Body of pancreas (tissue), 4 donors: ENCODE data around the gene PKN3. TPM values are rescaled to one million over a fixed set of nuclear protein-coding genes. Genes with fewer than 3 reads are reported as not detected.

Experiments
- ATAC-seq: fragments of 150-250 bp; one replicate; pipeline ENCODE4 v1.9.1; 2016
- DNase-seq, 4 donors: peaks; one replicate each; pipeline ENCODE4 v3.0.0-alpha.2; 2019
- H3K27ac ChIP-seq, 4 donors: fragments of 200-600 bp; sonication (generic); 1 replicate in 3 of 4; 2 replicates in 1 of 4; pipeline versions ENCODE4 v1.5.1 to v1.6.1; 2016 to 2019; ENCODE audit warnings: mild to moderate bottlenecking in 1 of 4, mixed read lengths in 1 of 4, moderate library complexity in 1 of 4
- H3K27me3 ChIP-seq, 2 donors: fragments of 200-600 bp; sonication (generic); one replicate each; pipeline ENCODE4 v1.6.0; 2016; ENCODE audit warnings: mild to moderate bottlenecking in 1 of 2
- H3K36me3 ChIP-seq, 2 donors: fragments of 200-600 bp; sonication (generic); replicated peaks in 1 of 2; 2 replicates each; pipeline ENCODE4 v1.5.1; 2016; ENCODE audit warnings: low read depth in 2 of 2; ENCODE audit not compliant: insufficient read depth in 1 of 2
- H3K4me1 ChIP-seq: fragments of 200-600 bp; sonication (generic); one replicate; pipeline ENCODE4 v1.6.0; 2016
- H3K4me3 ChIP-seq, 2 donors: fragments of 200-600 bp; sonication (generic); 1 replicate in 1 of 2; 2 replicates in 1 of 2; pipeline ENCODE4 v1.5.1; 2016 to 2019
- H3K9me3 ChIP-seq, 3 donors: fragments of 200-600 bp; sonication (generic); 1 replicate in 2 of 3; 2 replicates in 1 of 3; pipeline ENCODE4 v1.5.1; 2016
- POLR2A ChIP-seq, 3 donors: fragments of 450-650 bp; IDR thresholded peaks; one replicate each; pipeline ENCODE4 v1.6.1; 2016; ENCODE audit warnings: antibody characterized with exemption in 3 of 3, mild to moderate bottlenecking in 2 of 3
- WGBS, 2 donors: methylation state at CpG; one replicate each; pipeline ENCODE4 v1.1.5; 2017; 5-methylcytosine and 5-hydroxymethylcytosine counted together
- intact Hi-C: fragments of 100-400 bp; cut with DNase I; formaldehyde crosslinking; loops from one replicate; pipeline ENCODE4 v1.15.1; 2023
- total RNA-seq, 2 donors: library from RNA; depleted of rRNA; stranded (reverse); fragments of >200 nt; gene quantifications; one replicate each; pipeline ENCODE4 v1.1.0, GENCODE V29; 2016
- TF ChIP-seq, protein P1 (sequence below), 7 experiments: fragments of 450-650 bp in 4 of 7; fragments of 200-600 bp in 3 of 7; sonication (generic) in 3 of 7; IDR thresholded peaks; one replicate each; pipeline ENCODE4 v1.5.1; 2016 to 2019; ENCODE audit warnings: antibody characterized with exemption in 7 of 7

PKN3 gene
- total RNA-seq, 2 donors from 2014 or later: 4.9 to 10.2 TPM

DNA sequence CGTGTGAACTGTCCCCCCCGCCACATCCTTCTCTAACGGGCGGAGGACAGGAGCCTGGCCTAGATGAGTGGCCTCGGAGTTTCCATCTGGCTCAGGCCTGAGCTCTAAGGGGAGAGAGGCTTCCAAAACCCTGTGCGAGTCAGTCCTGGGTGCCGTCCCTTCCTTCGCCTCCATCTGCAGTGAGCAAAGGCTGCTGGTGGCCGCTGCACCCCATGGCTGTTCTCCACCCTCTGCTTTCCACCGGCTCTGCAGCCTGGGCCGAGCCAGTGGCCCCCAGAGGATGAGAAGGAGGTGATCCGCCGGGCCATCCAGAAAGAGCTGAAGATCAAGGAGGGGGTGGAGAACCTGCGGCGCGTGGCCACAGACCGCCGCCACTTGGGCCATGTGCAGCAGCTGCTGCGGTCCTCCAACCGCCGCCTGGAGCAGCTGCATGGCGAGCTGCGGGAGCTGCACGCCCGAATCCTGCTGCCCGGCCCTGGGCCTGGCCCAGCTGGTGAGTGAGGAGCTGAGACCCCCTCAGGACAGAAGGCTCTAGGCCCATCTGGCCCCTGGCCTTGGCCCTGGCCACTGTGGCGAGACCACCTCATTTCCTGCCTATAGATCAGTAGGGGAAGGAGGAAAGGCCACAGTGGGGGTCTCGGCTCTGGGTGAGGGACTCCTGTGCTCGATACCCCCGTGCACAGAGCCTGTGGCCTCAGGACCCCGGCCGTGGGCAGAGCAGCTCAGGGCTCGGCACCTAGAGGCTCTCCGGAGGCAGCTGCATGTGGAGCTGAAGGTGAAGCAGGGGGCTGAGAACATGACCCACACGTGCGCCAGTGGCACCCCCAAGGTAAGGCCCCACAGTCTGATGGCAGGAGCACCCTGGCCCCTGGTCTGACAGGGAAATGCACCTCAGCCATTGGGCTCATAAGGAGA lies 3.0 kb downstream of the PKN3 start:
- DNase-seq (peak in 1 of 4 donors; percentile 8), ATAC-seq (no peak)

DNA sequence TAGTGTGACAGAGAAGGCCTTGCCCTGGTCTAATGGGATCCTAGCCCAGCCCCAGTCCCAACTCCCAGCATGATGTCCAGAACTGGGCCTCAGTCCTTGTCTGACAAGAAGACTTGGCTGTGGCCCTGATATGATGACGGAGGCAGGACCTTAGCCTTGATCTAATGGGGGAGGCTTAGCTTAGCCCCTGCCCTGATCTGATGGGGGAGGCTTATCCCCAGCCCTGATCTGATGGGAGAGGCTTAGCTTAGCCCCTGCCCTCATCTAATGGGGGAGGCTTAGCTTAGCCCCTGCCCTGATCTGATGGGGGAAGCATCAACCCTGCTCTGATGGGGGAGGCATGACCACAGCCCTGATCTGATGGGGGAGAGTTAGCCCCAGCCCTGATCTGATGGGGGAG lies 3.7 kb downstream of the PKN3 start:
- DNase-seq (peak in 1 of 4 donors; percentile 11), ATAC-seq (no peak)
- Histone ChIP-seq H3K27me3 (no peaks in the 10 kb centered on the region), H3K4me3 (no peak overlapping the region), H3K36me3 (no peaks in the 10 kb centered on the region), H3K9me3 (no peaks in the 10 kb centered on the region), H3K27ac (no peak overlapping the region), H3K4me1 (peaks cover 18% of the 10 kb centered on the region)
- intact Hi-C loops: no loop called here
- 88% methylated on average over 1 of the region's 1 CpG; no CpG with 5 or more reads in 1 of the 2 donors for WGBS, 2 donors
- TF ChIP-seq POLR2A (IDR thresholded peaks at IDR 0.05): no peak
- TF ChIP-seq, protein P1, sequence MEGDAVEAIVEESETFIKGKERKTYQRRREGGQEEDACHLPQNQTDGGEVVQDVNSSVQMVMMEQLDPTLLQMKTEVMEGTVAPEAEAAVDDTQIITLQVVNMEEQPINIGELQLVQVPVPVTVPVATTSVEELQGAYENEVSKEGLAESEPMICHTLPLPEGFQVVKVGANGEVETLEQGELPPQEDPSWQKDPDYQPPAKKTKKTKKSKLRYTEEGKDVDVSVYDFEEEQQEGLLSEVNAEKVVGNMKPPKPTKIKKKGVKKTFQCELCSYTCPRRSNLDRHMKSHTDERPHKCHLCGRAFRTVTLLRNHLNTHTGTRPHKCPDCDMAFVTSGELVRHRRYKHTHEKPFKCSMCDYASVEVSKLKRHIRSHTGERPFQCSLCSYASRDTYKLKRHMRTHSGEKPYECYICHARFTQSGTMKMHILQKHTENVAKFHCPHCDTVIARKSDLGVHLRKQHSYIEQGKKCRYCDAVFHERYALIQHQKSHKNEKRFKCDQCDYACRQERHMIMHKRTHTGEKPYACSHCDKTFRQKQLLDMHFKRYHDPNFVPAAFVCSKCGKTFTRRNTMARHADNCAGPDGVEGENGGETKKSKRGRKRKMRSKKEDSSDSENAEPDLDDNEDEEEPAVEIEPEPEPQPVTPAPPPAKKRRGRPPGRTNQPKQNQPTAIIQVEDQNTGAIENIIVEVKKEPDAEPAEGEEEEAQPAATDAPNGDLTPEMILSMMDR (IDR thresholded peaks at IDR 0.05): no peak

More for the DNA sequence above, 3.0 kb downstream of the PKN3 start:
- H3K4me3 ChIP-seq: no peak overlapping the region
- 85 to 90% methylated on average over 5 to 35 of the region's 36 CpGs for WGBS, 2 donors
- no peaks in the 10 kb centered on the region for H3K27me3 ChIP-seq
- intact Hi-C loops: no loop called here
- no peaks in the 10 kb centered on the region for H3K9me3 ChIP-seq
- H3K4me1 ChIP-seq: peaks cover 21% of the 10 kb centered on the region
- no peak overlapping the region for H3K27ac ChIP-seq
- H3K36me3 ChIP-seq: no peaks in the 10 kb centered on the region
- TF ChIP-seq, protein P1 (IDR thresholded peaks at IDR 0.05): no peak

DNA sequence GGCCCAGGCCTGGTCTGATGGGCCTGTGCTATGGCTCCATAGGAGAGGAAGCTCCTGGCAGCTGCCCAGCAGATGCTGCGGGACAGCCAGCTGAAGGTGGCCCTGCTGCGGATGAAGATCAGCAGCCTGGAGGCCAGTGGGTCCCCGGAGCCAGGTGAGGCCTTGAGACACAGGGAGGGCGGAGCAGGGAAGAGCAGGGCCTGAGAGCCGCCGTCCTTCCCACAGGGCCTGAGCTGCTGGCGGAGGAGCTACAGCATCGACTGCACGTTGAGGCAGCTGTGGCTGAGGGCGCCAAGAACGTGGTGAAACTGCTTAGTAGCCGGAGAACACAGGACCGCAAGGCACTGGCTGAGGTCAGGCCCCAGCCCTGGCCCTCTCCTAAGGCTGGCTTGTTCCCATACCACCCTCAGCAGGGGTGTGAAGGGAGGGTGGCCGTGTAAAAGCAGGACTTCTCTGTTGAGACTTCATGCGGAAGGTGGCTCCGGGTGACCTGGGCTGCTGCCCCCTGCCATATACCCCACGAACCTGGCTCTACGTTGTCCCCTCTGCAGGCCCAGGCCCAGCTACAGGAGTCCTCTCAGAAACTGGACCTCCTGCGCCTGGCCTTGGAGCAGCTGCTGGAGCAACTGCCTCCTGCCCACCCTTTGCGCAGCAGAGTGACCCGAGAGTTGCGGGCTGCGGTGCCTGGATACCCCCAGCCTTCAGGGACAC lies 4.5 kb downstream of the PKN3 start:
- 70 to 84% methylated on average over 6 to 23 of the region's 23 CpGs for WGBS, 2 donors
- TF ChIP-seq, protein P1 (IDR thresholded peaks at IDR 0.05): no peak
- TF ChIP-seq POLR2A (IDR thresholded peaks at IDR 0.05): no peak
- Histone ChIP-seq H3K4me1 (peaks cover 11% of the 10 kb centered on the region), H3K27ac (no peak overlapping the region), H3K9me3 (no peaks in the 10 kb centered on the region), H3K4me3 (no peak overlapping the region), H3K27me3 (no peaks in the 10 kb centered on the region), H3K36me3 (no peaks in the 10 kb centered on the region)
- DNase-seq (peak in 1 of 4 donors; percentile 14), ATAC-seq (no peak)
- intact Hi-C loops: no loop called here

DNA sequence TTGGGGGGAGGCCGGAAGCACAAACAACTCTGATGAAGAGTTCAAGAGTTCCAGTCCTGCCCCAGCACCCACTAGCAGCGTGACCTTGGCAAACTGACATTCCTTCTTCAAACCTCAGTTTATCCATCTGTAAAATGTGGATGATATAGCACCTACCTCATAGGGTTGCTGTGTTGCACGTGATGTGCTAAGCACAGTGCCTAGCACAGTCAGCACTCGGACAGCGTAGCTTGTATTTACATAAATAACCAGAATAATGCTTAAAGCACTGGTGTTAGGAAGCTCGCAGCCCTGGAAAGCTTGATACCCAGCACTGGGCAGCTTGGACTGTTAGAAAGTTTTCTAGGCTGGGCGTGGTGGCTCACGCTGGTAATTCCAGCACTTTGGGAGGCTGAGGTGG lies 5.1 kb downstream of the PKN3 start:
- intact Hi-C loops: no loop called here
- Histone ChIP-seq H3K9me3 (no peaks in the 10 kb centered on the region), H3K4me3 (no peak overlapping the region), H3K27me3 (no peaks in the 10 kb centered on the region), H3K27ac (no peak overlapping the region), H3K36me3 (no peaks in the 10 kb centered on the region), H3K4me1 (peaks cover 11% of the 10 kb centered on the region)
- peak in 1 of 4 donors; percentile 2 for DNase-seq
- no peak for ATAC-seq
- no peak for TF ChIP-seq POLR2A (IDR thresholded peaks at IDR 0.05)
- TF ChIP-seq, protein P1 (IDR thresholded peaks at IDR 0.05): no peak
- WGBS, 2 donors: 93 to 94% methylated on average over 7 to 8 of the region's 8 CpGs
